Hematopoietic multipotent progenitor cell treated with erythropoietin and hydrocortisone succinate and interleukin-3 and kit ligand, for 4 days (in vitro differentiated cells): Measurements from ENCODE around the gene MTARC2.

ENCODE experiments used
- DNase-seq: peaks from one replicate; pipeline ENCODE4 v3.0.0-alpha.2; 2015

MTARC2 gene

DNA sequence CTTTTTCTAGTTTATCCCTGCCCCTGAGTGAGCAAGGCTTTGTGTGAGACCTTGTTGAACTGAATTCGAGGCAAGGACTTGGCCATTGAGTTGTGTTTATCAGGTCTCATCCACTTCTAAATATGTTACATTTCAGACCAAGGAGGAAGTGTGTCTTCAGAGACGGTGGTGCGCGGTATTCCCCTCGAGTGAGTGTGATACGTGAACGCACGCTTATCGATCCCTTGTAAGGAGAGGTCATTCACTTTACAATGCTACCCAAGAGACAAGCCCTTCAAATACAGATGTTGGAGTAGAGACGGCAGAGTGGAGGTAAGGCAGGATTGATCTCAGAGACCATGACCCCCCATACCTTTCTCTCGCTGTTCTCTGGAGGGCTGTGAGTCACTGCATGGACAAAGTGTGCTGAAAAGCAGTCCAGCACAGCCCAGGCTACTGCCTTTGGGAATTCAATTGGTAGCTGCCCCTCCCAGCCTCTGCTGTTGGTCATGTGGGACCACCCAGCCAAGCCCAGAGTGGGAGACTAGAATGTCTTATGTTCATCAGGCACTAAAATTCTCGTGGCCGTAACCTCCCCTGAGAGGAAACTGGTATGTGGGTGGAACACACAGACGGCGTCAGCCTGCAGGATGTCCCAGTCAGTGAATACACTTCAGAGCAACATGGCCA is 22.3 kb downstream of the MTARC2 start:
- no peak for DNase-seq

- DNase-seq, result no peak
These were observed 24.7 kb downstream of the MTARC2 start for GRCh38 chr1:220772846-220773245.

GRCh38 chr1:220775240-220775853 is 27.2 kb downstream of the MTARC2 start:
- DNase-seq, result peak; percentile 58

DNA sequence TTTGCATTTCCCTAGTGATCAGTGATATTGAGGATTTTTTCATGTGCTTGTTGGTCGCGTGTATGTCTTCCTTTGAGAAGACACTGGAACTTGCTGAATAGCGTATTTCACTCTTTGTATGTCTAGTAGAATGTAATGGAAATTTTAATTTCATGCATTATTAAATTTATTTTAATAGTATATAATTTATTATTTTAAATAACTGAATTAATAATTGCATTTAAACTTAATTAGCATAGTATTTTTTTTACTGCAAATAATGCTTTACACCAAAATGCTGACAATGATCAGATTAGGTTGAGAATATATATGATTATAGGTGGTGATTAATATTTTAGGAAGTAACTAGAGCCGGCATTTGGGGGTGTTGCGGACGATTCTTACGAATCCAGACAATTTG is 28.1 kb downstream of the MTARC2 start:
- DNase-seq, result no peak

DNA sequence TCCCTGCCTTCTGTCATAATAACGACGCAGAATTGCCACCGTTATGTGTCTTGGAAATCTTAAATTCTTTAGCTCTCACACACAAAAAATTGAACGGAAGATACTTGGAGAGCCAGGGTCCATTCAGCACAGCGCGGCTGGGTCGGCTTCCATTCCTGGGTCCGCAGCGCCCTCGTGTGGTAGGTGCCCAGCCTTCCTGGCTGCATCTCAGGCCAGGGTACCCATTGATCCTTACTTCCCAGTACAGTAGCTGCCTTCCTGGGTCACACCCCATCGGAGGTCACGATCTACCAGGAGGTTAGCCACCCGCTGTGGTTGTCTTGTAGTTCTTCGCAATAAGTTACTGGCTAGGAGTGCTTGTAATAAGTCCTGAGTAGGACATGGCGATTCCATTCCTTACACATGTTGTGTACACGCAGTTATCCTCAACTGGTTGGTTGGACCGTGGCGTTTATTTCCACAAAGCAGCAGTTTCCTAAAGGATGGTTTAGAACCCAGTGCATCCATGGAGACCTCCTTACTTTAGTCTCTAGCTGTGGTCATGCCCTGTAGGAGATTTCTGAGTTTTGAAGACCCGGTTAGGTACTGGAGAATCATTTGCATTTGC is 28.7 kb downstream of the MTARC2 start:
- DNase-seq, result peak; percentile 84

DNA sequence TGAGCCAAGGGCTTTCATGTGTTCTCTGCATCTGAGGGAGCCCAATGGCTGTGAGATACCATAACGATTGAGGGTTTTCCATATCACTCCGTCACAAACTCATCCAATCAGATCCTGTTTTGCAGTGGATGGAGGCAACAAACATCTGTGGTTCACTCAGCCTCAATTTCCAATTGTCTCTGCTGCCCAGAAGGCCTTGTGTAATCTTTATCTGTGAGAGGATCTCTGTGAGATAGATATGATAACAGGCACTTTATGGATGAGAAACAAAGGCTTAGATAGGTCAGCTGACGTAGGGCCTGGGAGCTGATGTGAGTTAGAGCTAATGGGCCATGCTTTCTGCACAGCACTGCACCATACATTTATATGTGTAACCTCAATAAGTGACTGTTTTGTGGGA is 35.3 kb downstream of the MTARC2 start:
- DNase-seq, result peak; percentile 19

DNA sequence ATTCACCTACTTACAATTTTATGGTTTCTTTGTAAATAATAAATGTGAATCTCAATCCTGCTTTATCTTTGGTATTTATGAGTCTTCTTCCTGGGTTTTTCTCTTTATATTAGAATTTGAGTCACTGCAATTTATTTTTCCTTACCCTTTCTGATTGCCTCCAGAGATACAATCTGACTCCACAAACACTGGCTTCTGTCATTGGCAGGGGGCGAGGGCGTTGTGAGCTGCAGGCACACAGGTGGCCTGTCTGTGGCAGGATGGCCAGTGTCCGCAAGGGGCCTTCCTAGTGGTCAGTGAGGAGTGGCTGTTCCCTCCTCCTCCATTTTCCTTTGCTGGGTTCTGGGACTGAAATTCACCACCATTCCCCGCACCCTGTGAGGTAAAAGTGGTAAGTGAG is 36.6 kb downstream of the MTARC2 start:
- no peak for DNase-seq

GRCh38 chr1:220785166-220786056 is 37.3 kb downstream of the MTARC2 start:
- no peak for DNase-seq

- DNase-seq, result peak; percentile 49
These were observed 37.9 kb downstream of the MTARC2 start for GRCh38 chr1:220786057-220786336.

- peak; percentile 85 for DNase-seq
These were observed 38.4 kb downstream of the MTARC2 start, which contains the start of gene MTARC1 for GRCh38 chr1:220786337-220787068. MTARC1 (plus strand) TSS chr1:220786913; CDS start chr1:220786945, 32 bp downstream.

DNA sequence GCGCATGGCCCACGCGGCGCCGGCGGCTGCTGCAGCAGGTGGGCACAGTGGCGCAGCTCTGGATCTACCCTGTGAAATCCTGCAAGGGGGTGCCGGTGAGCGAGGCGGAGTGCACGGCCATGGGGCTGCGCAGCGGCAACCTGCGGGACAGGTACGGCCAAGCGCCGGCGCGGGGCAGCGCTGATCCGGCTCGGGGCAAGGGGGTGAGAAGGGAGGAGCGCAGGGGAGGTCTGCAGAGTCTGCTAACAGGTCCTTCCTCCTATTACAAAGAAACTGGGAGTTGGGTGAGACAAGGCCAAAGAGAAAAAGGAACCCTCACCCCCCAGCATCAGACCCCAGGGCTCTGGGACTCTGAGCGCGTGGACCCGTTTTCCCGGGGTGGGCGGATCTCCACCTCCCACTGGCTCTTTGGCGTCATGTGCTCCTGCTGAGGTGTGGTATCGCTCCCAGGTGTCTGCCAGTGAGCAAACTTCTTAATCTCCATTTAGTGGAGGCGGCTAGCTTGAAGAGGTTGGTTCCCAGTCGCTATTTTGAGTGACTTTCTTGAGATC is 39.0 kb downstream of the MTARC2 start:
- peak; percentile 40 for DNase-seq

- no peak for DNase-seq
These were observed 40.8 kb downstream of the MTARC2 start for GRCh38 chr1:220788900-220789299.

- peak; percentile 63 for DNase-seq
These were observed 41.5 kb downstream of the MTARC2 start for GRCh38 chr1:220789532-220790147.

GRCh38 chr1:220791285-220791684 is 43.2 kb downstream of the MTARC2 start:
- DNase-seq, result peak; percentile 42

GRCh38 chr1:220791956-220792355 is 43.8 kb downstream of the MTARC2 start:
- DNase-seq, result no peak

- DNase-seq, result no peak
These were observed 48.4 kb downstream of the MTARC2 start for GRCh38 chr1:220796530-220796929.

DNA sequence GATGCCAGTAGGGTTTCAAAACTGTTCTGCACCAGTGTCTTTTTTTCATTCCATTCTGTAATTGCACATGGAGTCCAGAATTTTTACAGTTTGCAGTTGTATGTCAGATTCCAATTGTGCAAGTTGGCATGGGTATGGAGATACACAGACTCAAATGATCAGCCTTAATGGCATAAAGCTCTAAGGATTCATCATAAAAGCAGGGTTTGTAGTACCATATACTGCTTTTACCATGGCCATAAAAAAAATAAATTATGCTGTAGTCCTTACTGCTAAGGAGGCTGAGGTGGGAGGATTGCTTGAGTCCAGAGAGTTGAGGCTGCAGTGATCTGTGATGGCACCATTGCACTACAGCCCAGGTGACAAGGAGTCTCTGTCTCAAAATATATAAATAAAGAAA is 48.9 kb downstream of the MTARC2 start:
- DNase-seq, result no peak

- peak; percentile 48 for DNase-seq
These were observed 49.4 kb downstream of the MTARC2 start for GRCh38 chr1:220797553-220797952.

- DNase-seq, result no peak
These were observed 50.2 kb downstream of the MTARC2 start for GRCh38 chr1:220798338-220798737.

DNA sequence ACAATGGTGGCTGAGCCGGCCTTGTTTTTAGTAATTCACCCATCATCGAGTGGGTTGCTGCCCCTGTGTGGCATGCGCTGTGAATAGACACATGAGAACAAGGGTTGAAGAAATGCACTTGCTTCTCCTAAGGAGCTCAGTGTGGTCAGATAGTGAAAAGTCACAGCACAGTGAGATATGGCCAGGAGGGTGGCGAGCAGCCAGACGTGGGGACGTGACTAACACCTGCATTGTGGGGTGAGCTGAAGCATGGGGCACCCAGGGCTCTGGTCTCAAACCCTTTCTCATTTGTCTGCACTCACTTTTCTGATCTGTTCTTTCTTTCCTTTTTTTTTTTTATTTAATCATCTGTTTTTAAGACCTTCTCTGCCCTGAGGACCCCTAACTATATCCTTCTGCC is 52.1 kb downstream of the MTARC2 start:
- DNase-seq, result no peak

DNA sequence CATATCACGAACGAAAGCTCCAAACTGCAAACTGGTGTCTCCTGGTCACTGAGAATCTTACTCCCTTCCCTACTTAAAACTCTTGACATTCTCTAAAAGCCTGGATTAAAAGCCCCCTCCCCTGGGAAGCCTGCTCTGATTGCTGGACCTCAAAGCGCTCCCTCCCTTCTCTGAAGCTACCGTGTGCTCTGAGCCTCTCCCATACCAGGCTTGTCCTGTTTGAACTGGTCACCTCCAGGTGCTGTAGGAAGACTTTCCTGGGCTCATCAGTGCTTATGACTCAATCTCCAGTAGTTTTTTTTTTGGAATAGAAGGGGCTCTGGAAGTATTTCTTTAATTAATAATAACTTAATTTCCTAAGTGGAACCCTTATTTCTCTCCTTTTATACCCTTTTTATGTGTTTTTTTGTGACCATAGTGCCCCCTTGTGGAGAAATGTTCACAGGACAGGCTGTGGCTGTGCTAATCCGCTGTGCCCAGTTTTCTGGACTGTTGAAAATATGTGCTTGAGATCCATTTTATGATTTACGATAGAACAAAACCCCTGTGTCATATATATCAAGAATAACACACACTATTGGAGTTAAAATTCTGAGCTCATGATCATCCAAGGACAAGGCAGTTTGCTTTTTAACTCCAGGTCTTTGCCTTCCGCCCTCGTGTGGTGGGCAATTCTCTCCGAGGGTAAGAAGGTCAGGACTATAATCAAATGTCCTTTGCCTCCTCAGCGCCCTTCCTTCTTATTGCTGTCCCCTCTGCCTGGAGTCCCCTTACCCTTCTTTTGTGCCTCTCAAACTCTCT is 55.5 kb downstream of the MTARC2 start:
- DNase-seq, result peak; percentile 68
